DOHH2 (cell line): ENCODE data around the gene KAT8.

Experiments
- H3F3A ChIP-seq: fragments of 200-600 bp; sonication (generic), shearing (Covaris generic); 2 replicates; pipeline ENCODE4 v1.6.0; 2016; ENCODE audit warnings: antibody characterized with exemption, mild to moderate bottlenecking; ENCODE audit not compliant: control insufficient read depth, insufficient read depth
- H3K27ac ChIP-seq: fragments of 200-600 bp; sonication (generic); 2 replicates; pipeline ENCODE4 v1.5.1; 2014; ENCODE audit warnings: low read depth, mild to moderate bottlenecking, low read length, moderate library complexity
- H3K27me3 ChIP-seq: fragments of 200-600 bp; sonication (generic); 2 replicates; pipeline ENCODE4 v1.6.1; 2014; ENCODE audit warnings: mild to moderate bottlenecking, low read length, mixed read lengths; ENCODE audit not compliant: control insufficient read depth
- H3K36me3 ChIP-seq: fragments of 200-600 bp; sonication (generic); 2 replicates; pipeline ENCODE4 v1.6.1; 2014; ENCODE audit warnings: mild to moderate bottlenecking, low read length, moderate library complexity, mixed read lengths; ENCODE audit not compliant: control insufficient read depth
- H3K4me1 ChIP-seq: fragments of 200-600 bp; sonication (generic); 2 replicates; pipeline ENCODE4 v1.6.1; 2014; ENCODE audit warnings: mild to moderate bottlenecking, low read length, mixed read lengths; ENCODE audit not compliant: control insufficient read depth
- H3K4me2 ChIP-seq: fragments of 200-600 bp; sonication (generic); 2 replicates; pipeline ENCODE4 v1.6.0; 2014; ENCODE audit warnings: mild to moderate bottlenecking, low read length, moderate library complexity
- H3K4me3 ChIP-seq: fragments of 200-600 bp; sonication (generic); 2 replicates; pipeline ENCODE4 v1.5.1; 2014; ENCODE audit warnings: mild to moderate bottlenecking, low read length, mixed read lengths
- H3K79me2 ChIP-seq: fragments of 200-600 bp; sonication (generic); 2 replicates; pipeline ENCODE4 v1.6.1; 2014; ENCODE audit warnings: mild to moderate bottlenecking, low read length, mixed read lengths; ENCODE audit not compliant: control insufficient read depth
- H3K9me2 ChIP-seq: fragments of 200-600 bp; sonication (generic); replicated peaks from 2 replicates; pipeline ENCODE4 v1.6.1; 2014; ENCODE audit warnings: mild to moderate bottlenecking, low read length, mixed read lengths; ENCODE audit not compliant: control insufficient read depth
- H3K9me3 ChIP-seq: fragments of 200-600 bp; sonication (generic); 2 replicates; pipeline ENCODE4 v1.6.1; 2014; ENCODE audit warnings: antibody characterized with exemption, low read length, mixed read lengths; ENCODE audit not compliant: control insufficient read depth, insufficient read depth
- H4K20me1 ChIP-seq: fragments of 200-600 bp; sonication (generic); 2 replicates; pipeline ENCODE4 v1.6.0; 2014; ENCODE audit warnings: low read depth, mild to moderate bottlenecking, antibody characterized with exemption, low read length, moderate library complexity; ENCODE audit not compliant: control insufficient read depth, insufficient read depth
- EZH2phosphoT487 ChIP-seq: fragments of 200-600 bp; sonication (generic); IDR thresholded peaks from 2 replicates; pipeline ENCODE4 v1.6.1; 2017; ENCODE audit warnings: borderline replicate concordance, mild to moderate bottlenecking, antibody characterized with exemption, low read length, moderate library complexity, mixed read lengths
- TF ChIP-seq, protein P1 (sequence below): fragments of 200-600 bp; sonication (generic); IDR thresholded peaks from one replicate; pipeline ENCODE4 v1.5.1; 2014; ENCODE audit warnings: antibody characterized with exemption, mild to moderate bottlenecking, low read depth, low read length; ENCODE audit not compliant: poor library complexity, severe bottlenecking

Gene KAT8

DNA sequence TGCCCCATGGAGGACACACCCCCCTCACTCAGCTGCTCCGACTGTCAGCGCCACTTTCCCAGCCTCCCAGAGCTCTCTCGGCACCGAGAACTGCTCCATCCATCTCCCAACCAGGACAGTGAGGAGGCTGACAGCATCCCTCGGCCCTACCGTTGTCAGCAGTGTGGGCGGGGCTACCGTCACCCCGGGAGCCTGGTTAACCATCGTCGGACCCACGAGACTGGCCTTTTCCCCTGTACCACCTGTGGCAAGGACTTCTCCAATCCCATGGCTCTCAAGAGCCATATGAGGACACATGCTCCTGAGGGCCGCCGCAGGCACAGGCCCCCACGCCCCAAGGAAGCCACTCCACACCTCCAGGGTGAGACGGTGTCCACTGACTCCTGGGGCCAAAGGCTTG is 41.1 kb upstream of the KAT8 start:
- Histone ChIP-seq H3K27ac (no peak overlapping the region), H4K20me1 (peaks cover 5% of the 10 kb centered on the region; the same call in 1 of the 2 replicates), H3K4me2 (no peak overlapping the region), H3F3A (0 out of 2 replicates have a peak, but pooled peaks cover 2% of the 10 kb centered on the region), H3K36me3 (peaks cover 66% of the 10 kb centered on the region), H3K79me2 (peaks cover 91% of the 10 kb centered on the region), H3K4me3 (no peak overlapping the region), H3K9me2 (no peaks in the 10 kb centered on the region), H3K4me1 (peaks cover 22% of the 10 kb centered on the region), H3K27me3 (no peaks in the 10 kb centered on the region), H3K9me3 (no peaks in the 10 kb centered on the region)
- no peak for TF ChIP-seq EZH2phosphoT487

DNA sequence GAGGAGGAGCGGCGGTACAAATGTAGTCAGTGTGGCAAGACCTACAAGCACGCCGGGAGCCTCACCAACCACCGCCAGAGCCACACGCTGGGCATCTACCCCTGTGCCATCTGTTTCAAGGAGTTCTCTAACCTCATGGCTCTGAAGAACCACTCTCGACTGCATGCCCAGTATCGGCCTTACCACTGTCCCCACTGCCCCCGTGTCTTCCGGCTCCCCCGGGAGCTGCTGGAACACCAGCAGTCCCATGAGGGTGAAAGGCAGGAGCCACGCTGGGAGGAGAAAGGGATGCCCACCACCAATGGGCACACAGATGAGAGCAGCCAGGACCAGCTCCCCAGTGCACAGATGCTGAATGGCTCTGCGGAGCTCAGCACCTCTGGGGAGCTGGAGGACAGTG is 40.4 kb upstream of the KAT8 start:
- Histone ChIP-seq H3K4me3 (no peak overlapping the region), H3K36me3 (peaks cover 69% of the 10 kb centered on the region), H3F3A (0 out of 2 replicates have a peak, but pooled peaks cover 2% of the 10 kb centered on the region), H3K9me3 (no peaks in the 10 kb centered on the region), H3K27ac (no peak overlapping the region), H3K79me2 (peaks cover 84% of the 10 kb centered on the region), H3K27me3 (no peaks in the 10 kb centered on the region), H4K20me1 (peaks cover 5% of the 10 kb centered on the region; the same call in 1 of the 2 replicates), H3K4me2 (no peak overlapping the region), H3K4me1 (peaks cover 16% of the 10 kb centered on the region), H3K9me2 (no peaks in the 10 kb centered on the region)
- no peak for TF ChIP-seq EZH2phosphoT487
- TF ChIP-seq, protein P1, sequence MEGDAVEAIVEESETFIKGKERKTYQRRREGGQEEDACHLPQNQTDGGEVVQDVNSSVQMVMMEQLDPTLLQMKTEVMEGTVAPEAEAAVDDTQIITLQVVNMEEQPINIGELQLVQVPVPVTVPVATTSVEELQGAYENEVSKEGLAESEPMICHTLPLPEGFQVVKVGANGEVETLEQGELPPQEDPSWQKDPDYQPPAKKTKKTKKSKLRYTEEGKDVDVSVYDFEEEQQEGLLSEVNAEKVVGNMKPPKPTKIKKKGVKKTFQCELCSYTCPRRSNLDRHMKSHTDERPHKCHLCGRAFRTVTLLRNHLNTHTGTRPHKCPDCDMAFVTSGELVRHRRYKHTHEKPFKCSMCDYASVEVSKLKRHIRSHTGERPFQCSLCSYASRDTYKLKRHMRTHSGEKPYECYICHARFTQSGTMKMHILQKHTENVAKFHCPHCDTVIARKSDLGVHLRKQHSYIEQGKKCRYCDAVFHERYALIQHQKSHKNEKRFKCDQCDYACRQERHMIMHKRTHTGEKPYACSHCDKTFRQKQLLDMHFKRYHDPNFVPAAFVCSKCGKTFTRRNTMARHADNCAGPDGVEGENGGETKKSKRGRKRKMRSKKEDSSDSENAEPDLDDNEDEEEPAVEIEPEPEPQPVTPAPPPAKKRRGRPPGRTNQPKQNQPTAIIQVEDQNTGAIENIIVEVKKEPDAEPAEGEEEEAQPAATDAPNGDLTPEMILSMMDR, result no peak

DNA sequence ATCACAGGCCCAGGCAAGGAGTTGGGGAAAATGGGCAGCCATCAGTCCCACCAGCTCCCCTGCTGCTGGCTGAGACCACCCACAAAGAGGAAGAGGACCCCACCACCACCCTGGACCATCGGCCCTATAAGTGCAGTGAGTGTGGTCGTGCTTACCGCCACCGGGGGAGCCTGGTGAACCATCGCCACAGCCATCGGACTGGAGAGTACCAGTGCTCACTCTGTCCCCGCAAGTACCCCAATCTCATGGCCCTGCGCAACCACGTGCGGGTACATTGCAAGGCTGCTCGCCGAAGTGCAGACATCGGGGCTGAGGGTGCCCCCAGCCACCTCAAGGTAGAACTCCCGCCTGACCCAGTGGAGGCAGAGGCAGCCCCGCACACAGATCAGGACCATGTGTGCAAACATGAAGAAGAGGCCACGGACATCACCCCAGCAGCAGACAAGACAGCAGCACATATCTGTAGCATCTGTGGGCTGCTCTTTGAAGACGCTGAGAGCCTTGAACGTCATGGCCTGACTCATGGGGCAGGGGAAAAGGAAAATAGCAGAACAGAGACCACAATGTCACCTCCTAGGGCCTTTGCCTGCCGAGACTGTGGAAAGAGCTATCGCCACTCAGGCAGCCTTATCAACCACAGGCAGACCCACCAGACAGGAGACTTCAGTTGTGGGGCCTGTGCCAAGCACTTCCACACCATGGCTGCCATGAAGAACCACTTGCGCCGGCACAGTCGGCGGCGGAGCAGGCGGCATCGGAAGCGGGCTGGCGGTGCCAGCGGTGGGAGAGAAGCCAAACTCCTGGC is 39.7 kb upstream of the KAT8 start:
- H3K79me2 ChIP-seq, result peaks cover 76% of the 10 kb centered on the region
- no peaks in the 10 kb centered on the region for H3K27me3 ChIP-seq
- 0 out of 2 replicates have a peak, but pooled peaks cover 2% of the 10 kb centered on the region for H3F3A ChIP-seq
- TF ChIP-seq, protein P1, result no peak
- no peak overlapping the region for H3K4me3 ChIP-seq
- no peak overlapping the region for H3K27ac ChIP-seq
- H3K9me3 ChIP-seq, result no peaks in the 10 kb centered on the region
- H3K4me2 ChIP-seq, result no peak overlapping the region
- H4K20me1 ChIP-seq, result peaks cover 9% of the 10 kb centered on the region; the same call in 1 of the 2 replicates
- no peaks in the 10 kb centered on the region for H3K9me2 ChIP-seq
- peaks cover 12% of the 10 kb centered on the region for H3K4me1 ChIP-seq
- peaks cover 75% of the 10 kb centered on the region for H3K36me3 ChIP-seq
